BE2C (cell line): ENCODE results near the gene RHD.

Experiments used
- DNase-seq: peaks from one replicate; pipeline ENCODE4 v3.0.0-alpha.2; 2020
- H3K27me3 ChIP-seq: fragments of 250-450 bp; sonication (Bioruptor Pico); 2 replicates; pipeline ENCODE4 v1.5.1; 2020; ENCODE audit warnings: mild to moderate bottlenecking
- H3K36me3 ChIP-seq: fragments of 250-450 bp; sonication (Bioruptor Pico); 2 replicates; pipeline ENCODE4 v1.5.1; 2020; ENCODE audit warnings: mild to moderate bottlenecking
- H3K4me1 ChIP-seq: fragments of 250-450 bp; sonication (Bioruptor Pico); 2 replicates; pipeline ENCODE4 v1.5.1; 2020
- H3K4me3 ChIP-seq: 2 replicates; pipeline ENCODE4 v1.5.1; 2011; ENCODE audit warnings: low read depth, low read length
- H3K9me3 ChIP-seq: fragments of 250-450 bp; sonication (Bioruptor Pico); 2 replicates; pipeline ENCODE4 v1.5.1; 2020
- CTCF ChIP-seq: IDR thresholded peaks from 2 replicates; pipeline ENCODE4 v1.5.1; 2012; ENCODE audit warnings: mild to moderate bottlenecking, low read depth, low read length

The RHD gene

DNA sequence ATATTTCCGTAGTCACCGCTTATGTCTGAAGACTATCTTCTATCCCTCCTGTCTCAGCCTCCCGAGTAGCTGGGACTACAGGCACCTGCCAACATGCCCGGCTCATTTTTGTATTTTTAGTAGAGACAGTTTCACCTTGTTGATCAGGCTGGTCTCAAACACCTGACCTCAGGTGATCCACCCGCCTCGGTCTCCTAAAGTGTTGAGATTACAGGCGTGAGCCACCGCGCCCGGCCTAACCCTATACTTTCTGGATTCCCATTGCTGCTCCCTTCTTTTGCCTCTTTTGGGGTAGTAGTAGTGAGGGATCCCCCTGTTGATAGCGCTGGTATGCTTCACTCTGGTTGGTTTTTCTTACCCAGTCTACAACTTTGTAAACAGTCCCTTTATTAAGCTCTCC, 34.3 kb upstream of the RHD start:
- no peak for DNase-seq
- H3K4me1 ChIP-seq: no peaks in the 10 kb centered on the region
- TF ChIP-seq CTCF: no peak
- H3K4me3 ChIP-seq: no peak overlapping the region
- H3K36me3 ChIP-seq: peaks cover 9% of the 10 kb centered on the region
- H3K9me3 ChIP-seq: no peaks in the 10 kb centered on the region
- no peaks in the 10 kb centered on the region for H3K27me3 ChIP-seq

GRCh38 chr1:25239681-25240541, 32.4 kb upstream of the RHD start:
- H3K4me1 ChIP-seq: no peaks in the 10 kb centered on the region
- peak; percentile 84 for DNase-seq
- peak overlapping the region; percentile 73 for H3K4me3 ChIP-seq
- peaks cover 21% of the 10 kb centered on the region for H3K36me3 ChIP-seq
- H3K27me3 ChIP-seq: no peaks in the 10 kb centered on the region
- TF ChIP-seq CTCF: peak; percentile 53
- H3K9me3 ChIP-seq: no peaks in the 10 kb centered on the region

DNA sequence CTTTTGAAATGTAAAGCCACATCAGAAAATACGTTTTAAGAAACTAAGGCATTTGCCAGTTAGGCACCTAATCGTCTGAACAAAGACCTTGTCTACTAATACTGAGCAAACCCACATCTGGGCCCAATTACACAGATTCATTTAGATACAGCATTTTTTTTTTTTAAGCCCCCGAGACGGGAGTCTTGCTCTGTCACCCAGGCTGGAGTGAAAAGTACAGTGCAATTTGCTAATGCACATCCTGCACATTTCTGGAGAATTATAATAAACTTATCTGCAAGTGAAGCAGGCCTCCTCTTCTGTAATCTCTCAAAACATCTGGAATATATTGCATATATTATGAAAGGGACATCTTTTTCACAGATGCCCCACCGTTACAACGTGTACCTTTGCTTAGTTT, 28.4 kb upstream of the RHD start:
- no peak for TF ChIP-seq CTCF
- no peaks in the 10 kb centered on the region for H3K9me3 ChIP-seq
- H3K36me3 ChIP-seq: peaks cover 23% of the 10 kb centered on the region
- no peaks in the 10 kb centered on the region for H3K4me1 ChIP-seq
- no peak for DNase-seq
- no peaks in the 10 kb centered on the region for H3K27me3 ChIP-seq
- no peak overlapping the region for H3K4me3 ChIP-seq

DNA sequence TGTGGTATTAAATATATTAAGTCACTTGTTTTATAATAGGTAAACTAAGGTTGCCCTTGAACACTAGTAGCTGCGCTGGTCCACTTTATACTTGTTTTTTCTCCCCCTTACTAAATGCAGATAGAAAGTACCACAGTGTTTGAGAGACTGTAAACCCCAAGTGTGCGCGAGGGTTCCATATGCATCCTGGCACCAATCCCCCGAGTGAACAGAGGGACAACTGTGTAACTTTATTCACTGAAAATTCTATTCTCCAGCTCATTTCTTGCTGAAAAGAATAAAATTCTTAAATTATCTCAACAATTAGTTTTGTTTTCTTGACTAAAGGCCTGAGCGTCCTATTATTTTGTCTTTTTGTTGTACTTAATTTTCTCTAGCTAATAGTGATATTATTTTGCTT, 26.9 kb upstream of the RHD start:
- DNase-seq: no peak

GRCh38 chr1:25245809-25246599, 26.3 kb upstream of the RHD start:
- no peak for DNase-seq
- Histone ChIP-seq H3K27me3 (no peaks in the 10 kb centered on the region), H3K9me3 (no peaks in the 10 kb centered on the region), H3K36me3 (peaks cover 23% of the 10 kb centered on the region), H3K4me3 (peak overlapping the region; percentile 91), H3K4me1 (no peaks in the 10 kb centered on the region)
- no peak for TF ChIP-seq CTCF

More for the DNA sequence above, 26.9 kb upstream of the RHD start:
- H3K4me1 ChIP-seq: no peaks in the 10 kb centered on the region
- TF ChIP-seq CTCF: no peak
- H3K9me3 ChIP-seq: no peaks in the 10 kb centered on the region
- H3K27me3 ChIP-seq: no peaks in the 10 kb centered on the region
- peaks cover 23% of the 10 kb centered on the region for H3K36me3 ChIP-seq
- peak overlapping the region; percentile 91 for H3K4me3 ChIP-seq
